Esophagus mucosa (tissue), 1 donor: ENCODE data around the gene ARID3C. TPM values are rescaled to one million over a fixed set of nuclear protein-coding genes. Genes with fewer than 3 reads are reported as not detected.

Experiments
- ATAC-seq: fragments of 200-7000 bp; cut with Tn5 transposase; one replicate; pipeline ENCODE4 v1.9.1; 2020
- total RNA-seq: library from RNA; stranded (reverse); gene quantifications from one replicate; pipeline ENCODE4 v1.2.4, GENCODE V29; 2023
- donor health status: DM: yes; HTN: yes; CAD: no.

Gene ARID3C
- total RNA-seq, 1 donor from 2014 or later: not detected

DNA sequence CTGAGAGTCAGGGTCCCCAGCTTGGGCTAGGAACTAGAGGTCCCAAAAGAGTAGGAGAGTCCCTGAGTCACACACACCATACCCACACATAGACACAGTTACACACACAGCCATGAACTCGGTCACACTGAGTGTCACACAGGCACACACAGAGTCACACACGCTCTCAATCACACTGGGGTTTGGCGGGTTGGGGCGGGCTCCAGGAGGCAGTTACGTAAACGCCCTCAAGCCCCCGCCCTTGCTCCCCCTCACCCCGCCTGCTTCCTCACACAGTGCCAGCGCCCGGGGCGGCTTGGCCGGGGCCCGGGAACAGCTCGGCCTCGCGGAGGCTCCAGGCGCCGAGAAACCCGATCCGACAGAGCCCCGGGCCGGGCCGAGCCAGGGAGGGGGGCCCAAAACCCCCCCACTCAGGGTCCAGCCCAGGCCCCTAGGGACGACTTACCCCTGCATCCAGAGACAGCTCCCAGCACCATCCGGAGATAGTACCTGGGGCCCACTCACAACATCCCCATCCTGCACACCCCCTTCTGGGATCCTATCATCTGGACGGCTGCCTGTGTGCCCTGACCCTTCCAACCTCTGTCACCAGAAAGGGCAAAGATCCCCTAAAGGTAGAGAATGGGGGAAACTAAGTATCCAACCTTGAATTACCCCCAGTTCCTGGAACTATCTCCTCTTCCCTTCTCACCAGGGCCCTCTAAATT lies 35.8 kb downstream of the ARID3C start:
- ATAC-seq: peak; percentile 48

GRCh38 chr9:34591917-34592866 lies 36.7 kb downstream of the ARID3C start:
- no peak for ATAC-seq

DNA sequence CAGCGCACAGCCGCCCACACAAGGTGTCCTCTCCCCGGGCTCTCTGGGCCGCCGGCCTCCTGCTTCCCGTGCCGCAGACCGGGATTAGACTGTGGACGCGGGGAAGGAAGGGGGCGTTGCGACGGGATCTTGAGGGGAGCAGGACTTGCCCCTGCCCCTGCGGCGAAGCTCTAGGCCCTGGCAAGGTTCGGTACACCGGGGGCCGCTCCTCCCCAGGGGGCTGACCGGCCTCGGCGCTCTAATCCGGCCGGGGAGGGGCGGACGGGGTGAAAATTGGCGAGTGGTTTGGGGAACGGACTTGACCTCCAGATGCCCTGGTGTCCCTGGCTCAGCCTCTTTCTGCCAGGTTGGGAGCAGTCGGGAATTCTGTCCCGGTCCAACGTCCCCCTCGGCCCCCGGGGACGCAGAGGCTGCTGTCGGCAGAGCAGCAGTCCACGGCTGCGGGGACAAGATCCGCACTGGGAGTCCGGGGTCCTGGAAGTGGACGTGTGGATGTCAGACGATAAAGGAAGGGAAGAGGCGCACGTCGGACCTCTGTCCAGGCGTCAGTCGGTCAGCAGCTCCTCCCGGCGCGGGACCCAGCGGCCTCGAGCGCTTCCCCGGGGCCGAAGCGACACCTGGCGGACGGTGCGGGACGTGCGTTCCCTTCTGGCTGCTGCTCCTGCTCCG lies 37.5 kb downstream of the ARID3C start:
- ATAC-seq: peak; percentile 76

- peak; percentile 35 for ATAC-seq
Observed at GRCh38 chr9:34590381-34591247, 38.3 kb downstream of the ARID3C start.

DNA sequence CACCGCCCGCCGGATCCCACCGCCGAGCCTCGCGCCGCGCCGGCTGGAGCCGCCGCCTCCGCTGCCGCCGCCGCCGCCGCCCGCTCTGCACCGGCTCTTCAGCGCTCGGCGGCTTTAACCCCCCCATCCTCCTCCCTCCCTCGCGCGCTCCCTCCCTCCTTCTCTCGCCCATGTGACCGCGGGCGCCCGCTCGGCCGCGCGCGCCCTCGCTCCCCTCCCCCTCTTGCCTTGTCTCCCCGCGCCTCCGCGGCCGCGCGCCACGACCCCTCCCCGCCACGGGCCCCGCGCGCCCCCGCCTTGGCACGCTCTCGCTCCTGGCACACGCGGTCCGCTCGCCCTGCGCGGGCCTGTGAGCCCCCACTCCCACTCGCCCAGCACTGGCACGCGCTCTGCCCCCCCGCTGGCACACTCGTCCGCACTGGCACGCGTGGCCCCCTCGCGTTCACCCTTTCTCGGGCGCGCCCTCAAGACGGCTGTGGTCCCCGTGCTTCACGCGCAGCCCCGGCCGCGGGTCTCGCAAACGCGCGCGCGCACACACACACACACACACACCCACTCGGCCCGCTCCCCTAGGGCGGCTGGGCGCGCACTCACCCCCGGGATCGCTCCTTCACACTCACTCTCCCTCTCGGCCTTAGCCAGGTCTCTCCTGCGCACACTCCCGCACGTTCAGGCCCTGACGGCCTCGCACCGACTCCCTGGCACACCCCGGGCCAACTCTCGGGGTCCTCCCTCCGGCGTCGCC lies 39.1 kb downstream of the ARID3C start, which contains the start of gene CNTFR:
Gene CNTFR, minus strand, starts transcription at position 89 of the 745 bp plus-strand sequence. CDS start 20,743 bp downstream, outside the sequence.
- ATAC-seq: peak; percentile 33

DNA sequence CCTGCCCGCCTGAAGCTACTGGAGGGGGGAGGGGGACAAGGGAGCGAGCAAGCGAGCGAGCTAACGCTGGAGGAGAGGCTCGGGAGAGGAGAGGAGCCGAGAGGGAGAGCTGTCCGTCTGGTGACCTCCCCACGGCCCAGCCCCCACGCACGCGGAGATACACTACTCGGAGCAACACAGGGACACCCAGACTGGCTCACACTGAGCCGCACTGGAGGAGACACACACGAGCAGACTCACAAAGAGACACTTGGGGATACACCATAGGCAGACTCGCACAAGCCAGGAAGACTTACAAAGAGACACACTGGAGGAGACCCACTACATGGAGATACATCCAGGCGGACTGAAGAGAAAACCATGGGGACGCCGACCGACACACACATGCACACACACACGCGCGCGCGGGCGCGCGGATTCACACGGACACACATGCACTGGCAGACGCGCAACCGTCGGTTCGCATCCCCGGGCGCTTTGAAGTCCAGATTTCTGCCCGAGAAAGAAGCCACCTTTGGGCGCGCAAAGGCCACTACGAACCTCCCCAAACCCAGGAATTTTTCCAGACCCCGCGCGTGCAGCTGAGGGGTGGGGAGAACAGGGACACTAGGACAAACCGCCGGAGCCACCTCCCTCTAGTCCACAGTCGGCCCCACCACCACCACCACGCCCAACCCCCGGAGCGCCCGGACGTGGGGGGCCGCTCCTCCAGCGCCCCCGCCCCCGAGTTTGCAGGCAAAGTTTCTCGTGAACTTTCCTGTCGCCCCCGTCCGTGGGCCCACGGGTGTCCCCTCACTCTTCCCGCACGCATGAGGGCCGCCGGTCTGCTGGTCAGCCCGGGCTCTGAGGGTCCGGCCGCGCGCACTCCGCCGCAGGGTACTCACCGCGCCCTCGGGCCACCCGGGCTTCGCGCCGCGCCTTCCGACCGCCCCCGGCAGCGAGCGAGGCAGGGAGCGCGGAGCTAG lies 39.9 kb downstream of the ARID3C start:
- ATAC-seq: no peak

GRCh38 chr9:34587271-34587670 lies 41.6 kb downstream of the ARID3C start:
- no peak for ATAC-seq

DNA sequence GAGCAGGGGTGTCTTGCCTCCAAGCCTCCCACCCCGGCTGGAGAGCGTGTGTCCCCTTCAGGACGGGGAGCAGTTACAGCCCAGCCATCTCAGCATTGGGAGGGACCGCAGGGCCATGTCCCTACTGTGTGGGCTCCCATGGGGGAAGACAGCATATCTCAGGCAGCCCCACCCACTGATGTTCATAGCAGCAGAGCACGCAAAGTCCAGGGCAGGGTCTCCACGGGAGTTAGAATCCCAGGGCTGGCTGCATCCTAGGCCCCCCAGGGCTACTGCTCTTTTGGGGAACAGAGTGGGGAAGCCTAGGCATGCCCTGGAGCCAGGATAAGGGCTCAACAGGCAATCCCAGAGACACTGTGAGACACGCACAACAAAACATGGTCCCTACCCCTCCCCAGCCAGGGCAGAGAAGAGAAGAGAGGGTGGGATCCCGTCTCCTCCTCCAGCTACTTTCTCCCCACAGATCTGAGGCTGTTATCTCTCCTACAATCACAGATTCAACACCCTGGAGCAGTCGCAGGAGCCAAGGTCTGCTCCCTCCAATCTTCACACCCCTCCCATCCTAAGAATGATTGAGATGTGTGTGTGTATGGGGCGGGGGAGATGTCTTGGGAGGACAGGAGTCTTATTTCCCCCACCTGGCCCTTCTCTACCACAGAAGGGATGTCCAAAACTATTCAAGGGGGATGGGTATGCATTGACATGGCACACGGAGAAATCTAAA lies 42.8 kb downstream of the ARID3C start:
- no peak for ATAC-seq

DNA sequence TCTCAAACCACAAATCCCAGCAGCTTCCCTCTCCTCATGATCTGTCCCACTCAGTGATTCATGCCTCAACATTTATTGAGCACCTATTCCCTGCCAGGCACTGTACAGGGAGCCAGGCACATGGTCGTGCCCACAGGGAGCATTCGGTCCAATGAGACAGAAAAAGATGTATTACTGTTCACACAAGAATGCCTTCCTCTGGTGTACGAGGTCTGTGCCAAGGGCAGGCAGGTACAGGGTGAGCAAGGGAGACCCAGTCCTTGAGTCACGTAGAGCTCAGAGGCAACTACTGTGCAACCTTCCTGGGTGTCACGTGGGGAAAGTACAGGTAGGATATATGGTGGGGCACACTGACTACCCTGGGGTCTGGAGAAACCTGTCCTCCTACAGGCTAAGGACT lies 43.9 kb downstream of the ARID3C start:
- ATAC-seq: no peak

- no peak for ATAC-seq
Observed at GRCh38 chr9:34582787-34583186, 46.1 kb downstream of the ARID3C start.

DNA sequence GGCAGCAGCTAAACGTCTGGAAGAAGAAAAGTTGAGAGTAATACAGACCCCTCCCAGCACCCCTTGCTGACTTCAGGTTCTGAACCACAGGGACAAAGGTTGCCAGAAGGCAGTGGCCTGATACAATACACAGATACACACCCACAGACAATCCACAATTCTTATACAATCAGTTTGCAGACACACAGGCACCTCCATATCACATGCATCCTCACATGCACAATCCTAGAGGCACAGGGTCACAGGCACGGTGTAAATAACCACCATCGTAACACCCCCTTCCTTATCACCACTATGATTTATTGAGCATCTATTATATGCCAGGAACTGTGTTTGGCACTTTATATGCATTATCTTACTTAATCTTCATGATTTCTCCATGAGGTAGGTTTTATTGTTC lies 47.5 kb downstream of the ARID3C start:
- ATAC-seq: no peak

- no peak for ATAC-seq
Observed at GRCh38 chr9:34580358-34580757, 48.5 kb downstream of the ARID3C start.

DNA sequence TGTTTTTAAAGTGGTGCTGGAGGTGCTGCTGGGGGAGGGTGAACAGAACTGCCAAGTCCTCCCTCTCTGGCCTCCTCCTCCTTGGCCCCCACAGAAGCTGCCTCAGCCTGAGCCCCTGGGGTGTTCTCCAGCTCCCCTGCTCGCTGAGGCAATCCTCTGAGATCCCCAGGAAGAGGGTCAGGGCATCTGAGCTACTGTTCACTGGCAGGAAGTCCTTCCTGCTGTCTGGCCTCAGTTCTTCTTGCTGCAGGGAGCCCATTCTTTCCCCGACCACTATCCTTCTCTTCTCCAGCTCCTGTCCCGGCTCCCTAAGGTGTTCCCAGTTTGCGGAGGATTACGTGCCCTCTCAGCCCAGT lies 49.1 kb downstream of the ARID3C start:
- no peak for ATAC-seq

- ATAC-seq: no peak
Observed at GRCh38 chr9:34579104-34579807, 49.6 kb downstream of the ARID3C start.

GRCh38 chr9:34578241-34579103 lies 50.4 kb downstream of the ARID3C start:
- ATAC-seq: no peak

GRCh38 chr9:34577400-34578240 lies 51.2 kb downstream of the ARID3C start:
- no peak for ATAC-seq
